PC-3 (cell line): ENCODE measurements around the gene OPRL1.
"Not testable (repeated sequence)": the region's sequence is repeated elsewhere in the genome, so short reads cannot be mapped to it uniquely, and the experiment has no call there.

Experiments
- CTCF ChIP-seq: fragments of 300-600 bp; sonication (generic); conservative IDR thresholded peaks from 2 replicates; pipeline ENCODE4 v1.5.1; 2017; ENCODE audit warnings: antibody characterized with exemption, low read depth, mild to moderate bottlenecking, low read length
- EZH2phosphoT487 ChIP-seq: fragments of 300-600 bp; sonication (generic); IDR thresholded peaks from 2 replicates; pipeline ENCODE4 v1.6.1; 2018; ENCODE audit warnings: mild to moderate bottlenecking, antibody characterized with exemption, low read length, borderline replicate concordance

DNA sequence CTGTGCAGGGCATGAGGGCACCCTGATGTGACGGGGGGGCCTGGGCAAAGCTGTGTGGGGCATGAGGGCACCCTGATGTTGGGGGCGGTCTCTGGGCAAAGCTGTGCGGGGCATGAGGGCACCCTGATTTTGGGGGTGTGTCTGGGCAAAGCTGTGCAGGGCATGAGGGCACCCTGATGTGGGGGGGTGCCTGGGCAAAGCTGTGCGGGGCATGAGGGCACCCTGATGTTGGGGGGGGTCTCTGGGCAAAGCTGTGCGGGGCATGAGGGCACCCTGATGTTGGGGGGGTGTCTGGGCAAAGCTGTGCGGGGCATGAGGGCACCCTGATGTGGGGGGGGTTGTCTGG, 37.5 kb downstream of the OPRL1 start:
- TF ChIP-seq EZH2phosphoT487, CTCF: not testable (repeated sequence)
